Stimulated activated CD8-positive, alpha-beta memory T cell treated with anti-CD3 and anti-CD28 coated beads, Interleukin-15, amount 100 ng/mL, for 48 hours (primary cell): ENCODE data around the gene HOXC12.
A peak's percentile ranks its signal among the peaks of the same experiment; 100 is the strongest.

Experiments used
- DNase-seq, 2 donors: peaks; one replicate each; pipeline ENCODE4 v3.0.0-alpha.2; 2020; ENCODE audit warnings: low read depth in 2 of 2

HOXC12 gene

DNA sequence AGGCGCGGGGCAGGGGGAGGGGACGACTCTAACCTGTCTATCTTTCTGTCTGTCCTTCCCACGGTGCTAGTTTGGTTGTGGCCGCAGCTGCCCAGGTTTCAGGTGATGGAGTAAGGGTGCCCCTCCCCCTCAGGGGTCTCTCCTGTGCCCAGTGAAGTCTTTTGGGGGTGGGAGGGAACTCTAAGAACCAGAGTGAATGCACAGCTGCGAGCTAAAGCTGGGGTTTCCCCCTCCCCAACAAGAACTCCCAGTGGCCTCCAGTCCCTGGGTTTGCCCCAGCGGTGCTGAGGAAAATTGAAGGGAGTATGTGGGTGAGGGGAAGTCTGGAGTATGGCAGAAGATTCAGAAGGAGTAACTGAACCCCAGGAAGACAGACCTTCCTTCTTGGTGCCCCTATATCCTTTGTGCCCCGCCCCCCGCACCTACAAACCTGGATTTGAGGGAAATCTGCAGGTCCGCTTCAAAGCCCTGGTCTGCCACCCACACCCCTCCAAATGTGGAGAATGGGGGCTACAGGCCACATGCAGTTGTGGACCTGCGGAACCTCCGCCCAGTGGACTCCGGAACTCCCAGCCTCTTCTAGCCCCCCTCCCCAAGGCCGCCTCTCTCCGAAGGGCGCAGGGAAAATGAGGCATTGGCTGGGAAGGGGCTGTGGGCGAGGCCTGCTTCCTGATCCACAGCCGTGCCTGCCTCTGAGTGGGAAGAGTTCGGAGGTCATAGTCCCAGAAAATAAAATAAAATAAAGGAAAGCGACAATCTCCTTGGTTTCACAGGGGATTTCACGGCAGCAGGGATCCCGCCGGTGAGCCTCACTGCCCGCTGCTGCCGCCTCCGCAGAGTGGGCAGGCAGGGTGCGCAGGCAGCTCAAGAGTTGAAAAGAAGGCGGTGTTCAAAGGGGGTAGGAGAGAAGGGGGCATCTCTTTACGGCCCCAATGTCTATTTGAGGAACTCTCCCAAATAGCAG is 41.8 kb downstream of the HOXC12 start:
- no peak for DNase-seq

DNA sequence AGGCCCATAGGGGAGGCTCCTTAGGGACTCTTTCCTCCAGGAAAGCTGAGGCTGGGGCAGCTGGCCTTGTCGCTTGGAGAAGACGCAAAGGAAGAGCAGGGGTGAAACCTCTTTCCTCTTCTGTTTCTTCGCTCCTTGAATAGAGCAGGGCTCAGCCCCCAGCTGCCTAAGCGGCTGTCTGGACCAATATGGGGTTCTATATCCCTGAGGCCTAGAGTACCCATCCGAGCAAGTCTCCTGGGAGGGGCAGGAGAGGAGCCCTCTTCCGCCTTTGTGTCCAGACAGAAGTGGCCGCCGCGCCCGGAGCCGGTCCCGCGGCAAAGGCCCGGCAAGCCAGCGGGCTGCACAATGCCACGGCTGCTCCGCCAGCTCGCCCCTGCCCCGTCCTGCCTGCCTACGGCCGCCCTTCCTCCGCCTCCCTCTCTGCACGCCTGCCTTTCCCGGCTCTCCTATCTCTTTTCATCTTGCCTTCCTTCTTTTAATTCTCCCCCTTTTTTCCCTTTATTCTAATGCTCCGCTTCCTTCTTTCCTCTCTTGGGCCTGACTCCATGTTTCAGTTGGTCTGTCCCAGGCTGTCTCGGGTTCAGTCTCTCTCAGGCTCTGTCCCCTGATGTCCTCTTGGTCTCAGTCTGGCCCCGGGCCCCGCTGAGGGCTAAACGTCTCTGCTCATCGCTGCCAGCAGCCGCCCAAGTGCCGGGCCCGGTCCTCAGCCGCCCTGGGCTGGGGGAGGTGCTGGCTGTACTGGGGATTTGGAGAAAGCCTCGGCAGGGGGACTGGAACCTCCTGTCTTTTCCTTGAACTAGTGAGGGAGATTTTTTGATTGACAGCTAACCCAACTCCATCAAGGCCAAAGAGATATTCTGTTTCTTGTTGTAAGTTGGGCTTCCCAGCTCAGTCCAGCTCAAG is 42.8 kb downstream of the HOXC12 start:
- DNase-seq: no peak

DNA sequence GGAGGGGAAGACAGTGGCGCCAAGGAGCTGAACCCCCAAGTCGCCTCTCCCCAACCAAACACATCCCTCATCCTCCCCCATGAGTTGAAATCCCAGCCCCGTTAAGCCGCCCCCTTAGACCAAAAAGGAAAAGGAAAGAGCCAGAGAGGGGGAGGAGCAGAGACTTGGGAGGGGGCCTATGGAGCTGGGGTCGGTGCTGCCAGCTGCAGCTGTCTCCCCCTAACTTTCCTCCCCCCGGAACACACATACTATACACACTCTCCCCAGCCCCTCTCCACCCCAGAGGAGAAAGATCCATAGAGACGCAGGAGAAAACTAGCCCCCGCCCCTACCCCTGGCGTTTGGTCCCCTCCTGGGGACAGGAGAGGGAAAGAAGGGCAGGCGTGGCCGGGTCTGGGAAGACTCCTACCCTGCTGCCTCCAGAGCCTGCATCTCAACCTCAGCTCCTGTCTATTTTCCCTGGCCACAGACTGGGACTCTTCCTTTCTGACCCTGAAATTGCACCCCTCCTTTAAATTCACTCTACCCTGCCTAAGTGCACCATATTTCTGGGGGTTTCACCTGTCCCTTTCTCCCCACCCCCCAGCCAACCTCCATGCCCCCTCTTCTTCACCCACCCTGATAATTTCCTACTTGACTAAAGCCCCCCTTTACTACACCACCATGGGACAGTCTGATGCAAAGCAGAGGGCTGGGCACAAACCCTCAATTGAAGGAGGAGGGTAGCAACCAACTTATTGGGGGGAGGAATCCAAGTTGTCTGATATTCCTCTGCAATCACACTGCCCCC is 43.6 kb downstream of the HOXC12 start:
- DNase-seq: no peak

DNA sequence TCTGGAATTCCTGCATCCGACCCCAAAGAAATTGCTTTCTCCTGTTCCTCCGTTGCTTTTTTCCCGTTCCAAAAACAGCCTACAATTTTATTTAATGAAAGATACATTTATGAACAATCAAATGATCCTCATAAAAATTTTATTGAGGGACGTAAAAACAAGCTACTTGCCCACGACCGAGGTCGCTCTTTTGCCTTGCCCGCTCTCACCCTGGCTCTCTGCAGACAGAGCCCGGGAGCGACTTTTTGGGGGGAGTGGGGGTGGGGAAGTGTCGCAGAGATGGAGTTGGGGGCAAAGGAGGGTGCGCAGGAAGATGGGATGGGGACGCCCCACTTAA is 44.2 kb downstream of the HOXC12 start:
- no peak for DNase-seq

DNA sequence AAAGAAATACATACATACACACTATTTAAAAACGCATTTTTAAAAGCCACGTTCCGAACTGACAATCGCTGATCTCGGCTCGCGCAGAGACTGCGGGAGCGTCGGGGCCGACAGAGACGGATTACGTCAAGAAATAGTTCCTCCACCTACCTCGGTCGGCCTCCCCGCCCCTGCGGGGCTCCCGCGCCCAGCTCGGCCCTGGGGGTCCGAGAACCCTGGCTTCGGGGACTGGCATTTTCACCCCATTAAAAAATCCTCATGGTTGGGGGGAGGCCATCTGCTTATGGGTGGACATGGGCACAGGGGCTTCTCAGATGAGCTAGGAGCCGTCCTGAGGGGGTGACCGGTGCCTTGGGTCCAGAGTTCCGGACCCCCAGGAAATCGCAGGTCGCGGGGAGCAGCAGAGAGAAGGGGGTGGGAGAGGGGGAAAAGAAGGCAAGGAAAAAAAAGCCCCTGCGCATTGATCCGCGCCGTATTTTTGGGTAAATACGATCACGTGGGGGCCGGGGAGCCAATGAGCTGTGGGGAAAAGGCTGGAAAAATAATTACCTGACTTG is 44.9 kb downstream of the HOXC12 start:
- no peak for DNase-seq

DNA sequence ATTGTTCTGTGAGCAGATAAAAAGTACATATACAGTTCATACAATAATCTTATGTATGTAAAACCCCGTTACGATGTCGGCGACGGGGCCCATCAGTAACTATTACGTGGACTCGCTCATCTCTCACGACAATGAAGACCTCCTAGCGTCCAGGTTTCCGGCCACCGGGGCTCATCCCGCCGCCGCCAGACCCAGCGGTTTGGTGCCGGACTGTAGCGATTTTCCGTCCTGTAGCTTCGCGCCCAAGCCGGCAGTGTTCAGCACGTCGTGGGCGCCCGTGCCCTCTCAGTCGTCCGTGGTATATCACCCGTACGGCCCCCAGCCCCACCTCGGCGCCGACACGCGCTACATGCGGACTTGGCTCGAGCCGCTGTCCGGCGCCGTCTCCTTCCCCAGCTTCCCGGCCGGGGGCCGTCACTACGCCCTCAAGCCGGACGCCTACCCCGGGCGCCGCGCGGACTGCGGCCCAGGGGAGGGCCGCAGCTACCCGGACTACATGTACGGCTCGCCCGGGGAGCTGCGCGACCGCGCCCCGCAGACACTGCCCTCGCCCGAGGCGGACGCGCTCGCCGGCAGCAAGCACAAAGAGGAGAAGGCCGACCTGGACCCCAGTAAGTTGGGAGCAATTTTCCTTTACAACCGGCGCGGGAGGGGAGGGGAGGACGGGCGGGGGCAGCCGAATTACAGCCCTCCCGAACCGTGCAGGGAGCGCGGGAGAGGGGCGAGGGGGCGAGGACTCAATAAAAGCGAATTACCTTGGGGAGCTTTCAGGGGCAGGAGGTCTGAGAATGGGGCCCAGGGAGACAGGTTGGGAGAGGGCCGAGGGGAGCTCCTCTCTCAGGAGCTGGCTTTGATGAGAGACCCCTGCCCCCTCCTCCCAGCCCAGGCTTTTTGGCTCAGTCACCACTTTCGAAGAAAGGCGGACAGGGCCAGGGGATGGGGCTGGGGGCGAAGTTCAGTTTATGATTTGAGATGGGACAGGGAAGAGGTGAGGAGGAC is 45.7 kb downstream of the HOXC12 start, which contains the start of gene HOXC9:
TSS of gene HOXC9 (plus strand) at position 46 of the 999 bp plus-strand sequence. CDS start at position 74, 28 bp downstream.
- DNase-seq: no peak

DNA sequence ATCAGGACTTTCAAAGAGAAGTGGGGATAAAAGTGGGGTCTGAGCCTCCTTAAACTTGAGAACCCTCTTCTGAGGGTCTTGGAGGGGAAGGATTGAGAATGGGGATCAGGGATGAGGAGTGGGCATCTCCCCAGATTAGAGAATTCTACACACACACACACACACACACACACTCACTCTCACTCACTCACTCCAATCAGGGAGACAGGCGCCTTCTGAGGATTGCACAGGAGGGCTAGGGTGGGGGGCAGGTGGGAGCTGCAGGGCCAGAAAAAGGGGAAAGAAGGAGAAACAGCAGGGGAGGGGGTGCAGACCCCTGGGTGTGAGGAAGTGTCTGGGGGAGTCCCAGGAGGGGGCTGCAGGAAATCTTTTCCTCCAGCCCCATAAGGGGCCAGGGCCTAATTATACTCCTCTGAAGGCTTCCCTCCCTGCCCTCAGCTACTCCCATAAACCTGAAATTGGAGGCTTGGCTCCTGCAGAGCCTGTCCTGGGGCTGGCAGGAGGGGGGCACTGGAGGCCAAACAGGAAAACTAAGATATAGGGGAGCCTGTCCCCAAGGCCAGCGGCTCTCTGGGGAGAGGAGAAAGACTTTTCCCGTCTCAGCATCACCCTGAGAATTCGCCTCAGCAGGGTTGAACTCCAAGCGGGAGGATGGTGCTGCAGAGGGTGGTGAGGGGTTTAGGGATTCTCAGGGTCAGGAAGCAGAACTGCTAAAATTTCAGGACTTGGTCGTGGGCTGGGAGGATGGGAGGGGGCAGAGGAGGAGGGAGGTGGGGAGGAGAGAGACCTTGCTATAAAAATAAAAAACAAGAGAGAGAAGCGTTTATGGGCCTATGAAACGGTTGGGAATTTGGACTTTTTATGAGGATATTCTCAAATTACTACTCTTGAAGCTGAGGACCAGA is 46.8 kb downstream of the HOXC12 start:
- no peak for DNase-seq

DNA sequence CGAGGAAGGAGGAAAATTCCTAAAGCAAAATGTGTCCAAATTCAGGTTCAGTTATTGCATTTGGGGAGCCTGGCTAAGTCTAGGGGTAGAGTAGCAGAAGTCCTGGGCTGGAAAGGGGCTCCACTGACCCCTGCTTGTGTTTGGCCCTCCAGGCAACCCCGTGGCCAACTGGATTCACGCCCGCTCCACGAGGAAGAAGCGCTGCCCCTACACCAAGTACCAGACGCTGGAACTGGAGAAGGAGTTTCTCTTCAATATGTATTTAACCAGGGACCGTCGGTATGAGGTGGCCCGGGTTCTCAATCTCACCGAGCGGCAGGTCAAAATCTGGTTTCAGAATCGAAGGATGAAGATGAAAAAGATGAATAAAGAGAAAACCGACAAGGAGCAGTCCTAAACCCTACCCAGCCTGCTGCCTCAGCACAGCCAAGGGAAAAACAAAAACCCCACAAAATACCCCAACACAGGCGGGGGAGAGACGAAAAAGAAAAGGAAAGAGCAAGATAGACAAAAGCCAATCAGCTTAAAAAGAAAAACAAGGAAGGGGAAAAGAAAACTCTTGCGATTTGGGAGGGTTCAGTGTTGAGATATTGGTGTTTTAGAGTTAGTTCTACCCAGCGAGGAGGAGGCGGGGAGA is 47.7 kb downstream of the HOXC12 start:
- no peak for DNase-seq

DNA sequence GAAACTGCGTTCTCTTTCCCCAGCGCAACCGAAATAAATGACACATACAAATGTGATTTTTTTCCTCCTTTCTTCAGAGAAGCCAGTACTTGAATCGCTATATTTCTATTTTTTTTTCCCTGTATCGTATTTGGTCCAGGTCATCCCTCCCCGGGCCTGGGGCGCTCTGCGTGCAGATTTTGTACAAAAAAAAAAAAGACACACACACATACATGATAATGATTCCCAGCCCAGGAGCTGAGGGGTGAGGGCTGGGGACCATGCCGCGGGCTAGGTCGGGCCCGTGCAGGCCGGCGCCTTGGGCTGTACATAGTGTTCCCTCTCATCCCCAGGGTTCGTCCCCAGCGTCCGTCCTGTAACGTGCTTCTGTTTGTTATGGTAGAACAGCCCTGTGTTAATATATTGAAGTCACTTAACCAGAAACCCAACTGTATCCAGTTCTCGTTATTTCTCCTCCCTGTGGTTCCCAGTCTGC is 48.2 kb downstream of the HOXC12 start:
- no peak for DNase-seq

DNA sequence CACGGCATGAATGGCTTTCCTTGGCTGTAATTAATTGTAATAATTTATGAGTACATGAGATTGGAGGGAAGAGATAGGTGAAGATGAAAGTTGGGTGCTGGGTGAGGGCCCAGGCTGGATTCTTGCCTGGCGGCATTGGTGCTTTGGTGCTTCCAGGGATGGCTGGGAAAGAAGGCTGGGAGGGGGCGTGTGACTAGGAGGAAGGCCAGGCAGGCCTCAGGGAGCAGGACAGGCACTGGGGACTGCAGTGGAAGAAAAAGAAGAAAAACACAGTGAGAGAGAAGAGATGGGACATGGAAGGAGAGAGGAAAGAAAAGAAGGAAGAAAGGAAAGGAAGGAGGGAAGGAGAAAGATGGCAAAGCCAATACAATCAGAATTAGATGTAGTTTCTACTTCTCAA is 48.9 kb downstream of the HOXC12 start:
- DNase-seq: no peak

DNA sequence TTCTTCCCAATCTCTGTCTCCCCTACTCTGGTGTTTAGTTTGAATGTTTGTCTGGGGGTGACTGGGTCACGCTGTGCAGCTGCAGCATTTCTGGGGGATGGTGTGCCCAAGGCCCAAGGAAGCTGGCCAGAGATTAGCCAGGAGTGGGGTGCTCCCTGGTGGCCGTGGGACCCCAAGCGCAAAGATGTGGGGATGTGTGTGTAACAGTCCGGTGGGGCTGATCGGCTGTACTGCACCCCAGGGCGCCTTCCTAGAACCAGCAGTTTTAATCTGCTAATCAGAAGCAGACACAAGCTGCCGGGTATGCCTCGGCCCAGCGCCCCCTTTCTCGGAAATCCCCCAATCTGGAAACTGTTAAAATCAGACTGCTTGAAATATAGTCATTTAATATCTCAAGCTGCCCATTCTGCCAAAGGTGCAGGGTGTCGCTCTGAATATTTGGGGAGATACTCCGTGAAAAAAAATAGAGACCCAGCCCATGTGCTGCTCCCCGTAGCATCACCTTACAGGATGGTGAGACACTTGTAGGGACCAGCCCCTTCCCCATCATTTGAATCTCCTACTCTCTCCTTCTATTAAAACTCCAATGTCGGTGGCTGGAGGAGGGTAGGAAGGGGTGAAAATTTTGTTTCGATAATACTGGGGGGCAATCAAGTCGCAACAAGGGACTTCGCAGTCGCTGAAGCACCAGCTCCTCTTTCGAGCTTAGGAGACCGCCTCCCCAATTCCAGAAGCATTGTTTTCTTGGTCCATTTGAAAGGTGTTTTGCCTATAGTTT is 49.5 kb downstream of the HOXC12 start:
- no peak for DNase-seq

DNA sequence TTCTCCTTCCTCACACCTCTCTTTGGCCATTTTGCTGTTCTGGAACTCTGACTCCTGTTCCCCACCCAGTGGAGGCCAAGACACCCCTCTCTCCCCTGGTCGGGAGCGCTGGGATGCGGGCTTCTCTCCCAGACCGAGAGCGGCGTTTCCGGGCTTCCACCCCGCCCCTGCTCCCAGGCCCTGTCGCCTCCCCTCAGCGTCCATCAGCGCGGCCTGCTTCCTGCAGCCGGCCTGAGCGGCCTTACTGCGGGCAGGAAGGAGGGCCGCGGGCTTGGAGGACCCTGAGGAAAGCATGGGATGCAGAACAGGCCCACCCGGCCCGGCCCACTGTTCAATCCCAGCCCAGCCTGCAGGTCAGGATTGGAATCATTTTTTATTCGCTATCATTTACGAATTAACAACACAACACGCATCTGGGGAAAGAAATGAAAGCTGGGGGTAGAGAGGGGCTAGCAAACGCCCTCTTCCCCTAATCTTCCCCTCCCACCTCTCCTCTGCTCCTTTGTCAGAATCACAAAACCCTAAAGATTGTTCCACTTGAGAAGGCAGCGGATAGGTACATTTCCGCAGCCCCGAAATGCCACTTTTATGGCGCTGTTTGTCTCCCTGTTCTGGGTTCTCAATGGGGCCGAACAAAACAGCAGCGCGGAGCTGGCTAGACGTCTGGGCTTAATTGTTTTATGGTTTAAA is 50.3 kb downstream of the HOXC12 start:
- no peak for DNase-seq

DNA sequence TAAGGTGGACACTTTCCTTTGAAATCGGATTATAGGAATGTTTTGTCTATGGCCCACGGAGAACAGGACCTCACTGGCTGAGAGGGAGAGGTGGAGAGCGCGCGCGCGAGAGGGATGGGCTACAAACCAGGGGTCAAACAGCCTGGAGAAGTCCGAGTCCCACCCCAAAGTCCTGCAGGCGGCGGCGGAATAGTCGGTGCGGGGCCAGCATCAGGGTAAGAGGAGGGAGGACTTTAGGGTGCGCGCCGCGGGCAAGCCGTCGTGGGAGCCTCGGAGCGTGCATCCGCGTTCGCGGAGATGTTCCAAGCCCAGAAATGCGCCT is 50.8 kb downstream of the HOXC12 start:
- DNase-seq: no peak

DNA sequence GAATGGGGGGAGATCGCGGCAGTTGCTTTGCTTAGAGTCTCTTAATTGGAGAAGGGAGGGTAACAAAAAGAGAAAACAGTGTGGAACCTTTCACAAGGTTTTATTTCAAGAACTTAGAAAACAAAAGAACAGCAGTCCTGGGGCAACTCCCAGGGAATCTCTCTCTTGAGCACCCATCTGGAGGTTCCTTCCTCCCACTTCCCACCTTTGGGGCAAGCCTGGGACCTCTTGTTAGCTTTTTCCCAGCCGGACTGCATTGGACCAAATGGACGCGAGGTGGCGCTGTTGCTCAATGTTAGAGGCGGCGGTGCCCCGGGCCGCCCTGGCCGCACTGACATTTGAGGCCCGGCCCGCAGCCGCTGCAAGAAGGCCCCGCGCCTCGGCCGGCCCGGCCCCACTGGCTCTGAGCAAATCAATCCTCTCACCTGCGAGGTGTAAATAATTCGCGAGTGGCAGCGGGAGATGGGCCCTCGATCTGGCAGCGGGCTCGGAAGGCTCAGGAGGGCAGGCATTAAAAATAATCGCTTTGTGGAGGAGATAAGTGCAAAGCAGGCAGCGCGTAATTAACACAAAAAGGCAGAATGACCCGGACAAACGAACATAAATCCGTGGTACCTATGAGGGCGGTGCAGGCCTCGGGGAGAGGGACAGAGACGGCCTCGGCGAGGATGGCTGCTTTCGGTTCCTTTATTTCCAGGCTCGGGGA is 51.3 kb downstream of the HOXC12 start:
- peak; percentile 61 to 64 for DNase-seq

DNA sequence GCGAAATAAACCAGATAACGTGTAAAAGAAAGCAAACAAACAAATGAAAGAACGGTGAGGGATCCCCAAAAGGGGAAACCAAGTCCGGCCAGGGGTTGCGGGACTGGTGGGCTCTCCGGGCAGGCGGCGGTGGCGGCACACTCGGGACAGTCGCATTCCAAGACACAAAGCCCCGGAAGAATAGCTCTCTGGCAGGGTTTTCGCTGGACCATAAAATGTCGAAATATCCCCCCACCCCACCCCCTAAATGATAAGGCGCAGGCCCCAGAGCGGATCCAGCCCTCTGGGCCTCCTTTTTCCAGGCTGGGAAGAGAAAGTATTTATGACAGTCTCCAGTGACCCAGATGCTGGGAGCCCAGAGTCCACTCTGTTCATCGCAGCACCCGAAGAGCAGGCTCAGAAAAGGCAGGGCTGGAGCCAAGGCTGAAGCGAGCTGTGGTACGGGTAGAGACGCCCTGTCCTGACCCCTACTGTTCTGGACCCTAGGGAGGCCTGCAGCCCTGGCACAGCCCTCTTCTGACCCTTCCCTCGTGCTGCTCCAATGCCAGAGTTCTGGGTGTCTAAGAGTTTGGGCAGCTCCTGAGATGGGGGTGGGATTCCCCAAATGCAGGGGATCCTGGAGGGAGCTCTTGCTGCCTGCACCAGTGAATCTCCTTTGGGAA is 52.0 kb downstream of the HOXC12 start:
- no peak for DNase-seq
